K562 (cell line): ENCODE measurements around the gene ARL16. TPM values are rescaled to one million over a fixed set of nuclear protein-coding genes. Genes with fewer than 3 reads are reported as not detected.

Experiments
- ATF1 ChIP-seq, 2 experiments: fragments of 450-650 bp in 1 of 2; IDR thresholded peaks; 2 replicates each; pipeline ENCODE4 v1.6.1; 2016; ENCODE audit warnings: missing compliant biosample characterization in 1 of 2, missing genetic modification characterization in 1 of 2
- BRF2 ChIP-seq: IDR thresholded peaks from 3 replicates; pipeline ENCODE4 v1.6.1; 2011; ENCODE audit warnings: borderline replicate concordance, mild to moderate bottlenecking; ENCODE audit not compliant: insufficient read length, insufficient read depth
- CREB3 ChIP-seq: fragments of 450-650 bp; conservative IDR thresholded peaks from 2 replicates; pipeline ENCODE4 v1.6.1; 2016; ENCODE audit warnings: missing genetic modification characterization, low read depth, mild to moderate bottlenecking, missing compliant biosample characterization, moderate library complexity
- E2F3 ChIP-seq: fragments of 250-450 bp; sonication (Bioruptor Pico); IDR thresholded peaks from 2 replicates; pipeline ENCODE4 v1.4.0; 2020; ENCODE audit warnings: mild to moderate bottlenecking
- FOXK2 ChIP-seq, 2 experiments: fragments of 450-650 bp; IDR thresholded peaks in 1 of 2; conservative IDR thresholded peaks in 1 of 2; 2 replicates each; pipeline ENCODE4 v1.6.1; 2016; ENCODE audit warnings: low read depth in 2 of 2, mild to moderate bottlenecking in 1 of 2
- HSF4 ChIP-seq: fragments of 250-450 bp; sonication (Bioruptor Pico); IDR thresholded peaks from 2 replicates; pipeline ENCODE4 v2.1.2; 2022; ENCODE audit warnings: mild to moderate bottlenecking, moderate library complexity, borderline replicate concordance
- NR2C2 ChIP-seq, 2 experiments: fragments of 200-800 bp in 1 of 2; sonication (Bioruptor generic) in 1 of 2; sonication (generic) in 1 of 2; formaldehyde crosslinking in 1 of 2; IDR thresholded peaks; 2 replicates each; pipeline versions ENCODE4 v1.6.1 to v1.8.0; 2016 to 2022; ENCODE audit warnings: mild to moderate bottlenecking in 1 of 2, missing compliant biosample characterization in 1 of 2, missing genetic modification characterization in 1 of 2, missing genetic modification reagents in 1 of 2
- POLR2AphosphoS5 ChIP-seq: IDR thresholded peaks from 2 replicates; pipeline ENCODE4 v1.6.1; 2011; ENCODE audit warnings: mild to moderate bottlenecking, low read depth, low read length, moderate library complexity; ENCODE audit not compliant: control insufficient read depth, insufficient read depth
- RBM15 ChIP-seq: fragments of 200-400 bp; formaldehyde crosslinking; IDR thresholded peaks from 2 replicates; pipeline ENCODE4 v1.6.1; 2018; ENCODE audit warnings: mild to moderate bottlenecking, low read length, moderate library complexity; ENCODE audit not compliant: insufficient read depth
- SLC30A9 ChIP-seq: fragments of 250-450 bp; sonication (Bioruptor Pico); IDR thresholded peaks from 2 replicates; pipeline ENCODE4 v1.8.0; 2022; ENCODE audit warnings: mild to moderate bottlenecking, moderate library complexity
- SUPT5H ChIP-seq: fragments of 450-650 bp; IDR thresholded peaks from 2 replicates; pipeline ENCODE4 v1.6.1; 2016
- TRIM28 ChIP-seq: fragments of 450-650 bp; IDR thresholded peaks from 2 replicates; pipeline ENCODE4 v1.6.1; 2017
- YY1 ChIP-seq, 3 experiments: IDR thresholded peaks; 2 replicates each; pipeline ENCODE4 v1.6.1; 2011; ENCODE audit warnings: low read length in 2 of 3, mild to moderate bottlenecking in 2 of 3, moderate library complexity in 2 of 3, borderline replicate concordance in 1 of 3, control low read depth in 1 of 3, low read depth in 1 of 3; ENCODE audit not compliant: insufficient read depth in 3 of 3, insufficient replicate concordance in 2 of 3, control insufficient read depth in 1 of 3, insufficient read length in 1 of 3; ENCODE audit errors: extremely low read depth in 1 of 3
- ZNF143 ChIP-seq: sonication (generic); formaldehyde crosslinking; IDR thresholded peaks from 2 replicates; pipeline ENCODE4 v1.9.0; 2022; ENCODE audit warnings: mild to moderate bottlenecking, missing genetic modification reagents
- ZNF311 ChIP-seq: fragments of 250-450 bp; sonication (Bioruptor Pico); IDR thresholded peaks from 2 replicates; pipeline ENCODE4 v1.4.0; 2020; ENCODE audit warnings: mild to moderate bottlenecking, moderate library complexity
- ZNF436 ChIP-seq: fragments of 250-450, 450-650 bp; sonication (Bioruptor Pico); formaldehyde crosslinking; IDR thresholded peaks from 2 replicates; pipeline ENCODE4 v1.7.0; 2020; ENCODE audit warnings: mild to moderate bottlenecking
- ZNF639 ChIP-seq, 2 experiments: fragments of 200-800 bp in 1 of 2; sonication (Bioruptor generic) in 1 of 2; sonication (generic) in 1 of 2; formaldehyde crosslinking in 1 of 2; IDR thresholded peaks in 1 of 2; conservative IDR thresholded peaks in 1 of 2; 2 replicates each; pipeline versions ENCODE4 v1.5.0 to v1.6.1; 2016 to 2020; ENCODE audit warnings: missing compliant biosample characterization in 1 of 2, missing genetic modification characterization in 1 of 2, missing genetic modification reagents in 1 of 2
- polyA plus RNA-seq, 8 experiments: library from polyadenylated mRNA; depleted of rRNA in 4 of 8; stranded (reverse) in 5 of 8; unstranded in 3 of 8; fragments of >200 nt; fragmentation: Nextera tagmentation in 2 of 8; fragmentation: Illumina TruSeq in 1 of 8; extraction: Ambion mirVana in 2 of 8; extraction: Trizol in 1 of 8; gene quantifications; 2 replicates each; pipeline versions ENCODE4 v1.2.1 to v1.2.3, GENCODE V29; 2011 to 2014; ENCODE audit warnings: inconsistent platforms in 1 of 8, missing spikeins in 1 of 8
- total RNA-seq, 7 experiments: library from RNA; depleted of rRNA in 6 of 7; stranded (reverse); fragments of >200 nt in 6 of 7; fragmentation: Illumina TruSeq in 2 of 7; extraction: Trizol in 2 of 7; gene quantifications; 2 replicates each; pipeline versions ENCODE4 v1.2.1 to v1.2.3, GENCODE V29; 2011 to 2021; ENCODE audit warnings: low replicate concordance in 1 of 7
- TF ChIP-seq, protein P1 (sequence below), 2 experiments: fragments of 450-650 bp in 1 of 2; IDR thresholded peaks; 2 replicates each; pipeline ENCODE4 v1.6.1; 2011 to 2017; ENCODE audit warnings: low read depth in 2 of 2, antibody characterized with exemption in 1 of 2, borderline replicate concordance in 1 of 2, low read length in 1 of 2, mild to moderate bottlenecking in 1 of 2, mixed read lengths in 1 of 2; ENCODE audit not compliant: control insufficient read depth in 1 of 2

The ARL16 gene
- total and polyA plus RNA-seq, 9 of the 15 experiments (the other 6 are each of a cell fraction or from before 2014, with no cell fraction given): 5.4 to 32.4 (median 22.6) TPM

DNA sequence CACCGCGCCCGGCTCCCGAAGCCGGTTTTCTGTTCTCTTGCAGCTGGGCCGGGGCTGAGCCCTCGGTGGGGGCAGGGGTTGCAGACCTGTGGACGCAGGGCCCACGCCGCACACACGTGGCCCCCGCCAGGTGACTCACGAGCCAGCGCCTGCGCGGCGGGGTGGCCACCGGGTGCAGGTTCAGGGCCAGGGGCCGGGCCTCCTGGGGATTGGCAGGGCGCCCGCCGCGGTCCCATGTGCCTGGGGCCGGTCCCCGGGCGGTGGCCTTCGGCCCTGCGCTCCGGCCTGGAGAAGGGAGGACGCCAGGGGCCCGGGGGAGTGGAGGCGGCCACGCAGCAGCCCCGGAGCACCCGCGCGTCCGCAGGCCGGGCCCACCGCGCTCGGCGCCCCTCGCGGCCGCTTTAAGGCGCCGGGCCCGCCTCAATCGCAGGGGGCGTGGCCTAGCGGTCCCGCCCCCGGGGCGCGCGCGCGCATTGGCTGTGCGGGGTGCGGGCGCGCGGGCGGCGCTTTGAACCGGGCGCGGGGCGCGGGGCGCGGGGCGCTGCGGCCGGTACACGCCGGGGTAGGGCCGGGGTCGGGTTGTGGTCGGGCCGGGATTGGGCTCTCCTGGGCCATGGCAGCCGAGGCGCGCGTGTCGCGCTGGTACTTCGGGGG lies 28.3 kb upstream of the ARL16 start, which contains the start of gene SLC25A10 (continued):
- TF ChIP-seq RBM15 (no peak), BRF2 (no peak), ZNF143 (CRISPR knock-in tag) (0 out of 2 replicates have a peak, but pooled peaks have one; percentile 33), FOXK2 (conservative IDR thresholded peaks at IDR 0.05 in 1 of 2, IDR thresholded peaks at IDR 0.05 in 1 of 2; ENCODE audit: low read depth in 2 of 2) (0 out of 4 replicates have a peak, but pooled peaks of 1 of the 2 experiments have one; percentile 14), HSF4 (CRISPR knock-in tag) (no peak), SUPT5H (0 out of 2 replicates have a peak, but pooled peaks have one; percentile 28), YY1 (IDR thresholded peaks at IDR 0.05; ENCODE audit: borderline replicate concordance in 1 of 3, control insufficient read depth in 1 of 3, extremely low read depth in 1 of 3, insufficient read depth in 3 of 3, insufficient read length in 1 of 3, insufficient replicate concordance in 2 of 3, low read depth in 1 of 3, low read length in 2 of 3) (peak in 1 of 3 experiments; percentile 6), ZNF639 (CRISPR knock-in tag; conservative IDR thresholded peaks at IDR 0.05 in 1 of 2, IDR thresholded peaks at IDR 0.05 in 1 of 2) (0 out of 4 replicates have a peak, but pooled peaks of 1 of the 2 experiments have one; percentile 22), TRIM28 (no peak), ZNF436 (CRISPR knock-in tag) (no peak), NR2C2 (CRISPR knock-in tag; IDR thresholded peaks at IDR 0.05) (no peak), NR2C2 (tag; IDR thresholded peaks at IDR 0.05) (peak; percentile 58; the same call in 1 of the 2 replicates), POLR2AphosphoS5 (peak; percentile 53; the same call in 1 of the 2 replicates), ZNF311 (CRISPR knock-in tag) (no peak), E2F3 (CRISPR knock-in tag) (peak; percentile 25; the same call in 1 of the 2 replicates), ATF1 (CRISPR knock-in tag; IDR thresholded peaks at IDR 0.05) (no peak), ATF1 (tag; IDR thresholded peaks at IDR 0.05) (peak; percentile 56; the same call in 1 of the 2 replicates), SLC30A9 (CRISPR knock-in tag) (no peak), CREB3 (tag) (no peak)
- TF ChIP-seq, protein P1, sequence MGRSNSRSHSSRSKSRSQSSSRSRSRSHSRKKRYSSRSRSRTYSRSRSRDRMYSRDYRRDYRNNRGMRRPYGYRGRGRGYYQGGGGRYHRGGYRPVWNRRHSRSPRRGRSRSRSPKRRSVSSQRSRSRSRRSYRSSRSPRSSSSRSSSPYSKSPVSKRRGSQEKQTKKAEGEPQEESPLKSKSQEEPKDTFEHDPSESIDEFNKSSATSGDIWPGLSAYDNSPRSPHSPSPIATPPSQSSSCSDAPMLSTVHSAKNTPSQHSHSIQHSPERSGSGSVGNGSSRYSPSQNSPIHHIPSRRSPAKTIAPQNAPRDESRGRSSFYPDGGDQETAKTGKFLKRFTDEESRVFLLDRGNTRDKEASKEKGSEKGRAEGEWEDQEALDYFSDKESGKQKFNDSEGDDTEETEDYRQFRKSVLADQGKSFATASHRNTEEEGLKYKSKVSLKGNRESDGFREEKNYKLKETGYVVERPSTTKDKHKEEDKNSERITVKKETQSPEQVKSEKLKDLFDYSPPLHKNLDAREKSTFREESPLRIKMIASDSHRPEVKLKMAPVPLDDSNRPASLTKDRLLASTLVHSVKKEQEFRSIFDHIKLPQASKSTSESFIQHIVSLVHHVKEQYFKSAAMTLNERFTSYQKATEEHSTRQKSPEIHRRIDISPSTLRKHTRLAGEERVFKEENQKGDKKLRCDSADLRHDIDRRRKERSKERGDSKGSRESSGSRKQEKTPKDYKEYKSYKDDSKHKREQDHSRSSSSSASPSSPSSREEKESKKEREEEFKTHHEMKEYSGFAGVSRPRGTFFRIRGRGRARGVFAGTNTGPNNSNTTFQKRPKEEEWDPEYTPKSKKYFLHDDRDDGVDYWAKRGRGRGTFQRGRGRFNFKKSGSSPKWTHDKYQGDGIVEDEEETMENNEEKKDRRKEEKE (IDR thresholded peaks at IDR 0.05; ENCODE audit: borderline replicate concordance in 1 of 2, control insufficient read depth in 1 of 2, low read depth in 2 of 2, low read length in 1 of 2): no peak
